H1 (cell line): ENCODE data around the gene RNF2. TPM values are rescaled to one million over a fixed set of nuclear protein-coding genes. Genes with fewer than 3 reads are reported as not detected.

Experiments
- CTCF ChIA-PET: fragments of 300-600 bp; sonication (Branson Sonifier 250); formaldehyde crosslinking; loops from one replicate; lab custom pipeline; 2021; ENCODE audit not compliant: partially characterized antibody; lab: Charles Lee
- POLR2A ChIA-PET: fragments of 300-600 bp; sonication (Branson Sonifier 250); formaldehyde crosslinking; loops from one replicate; lab custom pipeline; 2021; ENCODE audit warnings: inconsistent platforms; ENCODE audit not compliant: partially characterized antibody; lab: Charles Lee
- DNase-seq, 2 experiments: peaks; one replicate each; pipeline versions ENCODE4 v3.0.0 to v3.0.0-alpha.2; 2010 to 2022; ENCODE audit warnings: low spot score in 2 of 2, low read depth in 1 of 2, mixed read lengths in 1 of 2
- FAIRE-seq: peaks from 2 replicates; lab custom pipeline; 2011; peaks lifted over from hg19 to GRCh38; lab: Jason Lieb, UNC
- H2AFZ ChIP-seq: 2 replicates; pipeline ENCODE4 v1.8.1; 2012; ENCODE audit warnings: low read length, inconsistent platforms
- H2AK5ac ChIP-seq: 2 replicates; pipeline ENCODE4 v1.6.1; 2013; ENCODE audit warnings: low read depth, low read length
- H2BK120ac ChIP-seq: replicated peaks from 2 replicates; pipeline ENCODE3; 2013; ENCODE audit warnings: low read depth, low read length, inconsistent platforms
- H2BK12ac ChIP-seq: 2 replicates; pipeline ENCODE4 v1.6.1; 2013; ENCODE audit warnings: low read depth, low read length
- H2BK15ac ChIP-seq: 2 replicates; pipeline ENCODE4 v1.6.1; 2013; ENCODE audit warnings: low read length
- H2BK20ac ChIP-seq: 2 replicates; pipeline ENCODE4 v1.6.1; 2013; ENCODE audit warnings: low read length
- H2BK5ac ChIP-seq: 2 replicates; pipeline ENCODE4 v1.6.1; 2013; ENCODE audit warnings: low read depth, low read length
- H3K14ac ChIP-seq: 2 replicates; pipeline ENCODE4 v1.6.1; 2013; ENCODE audit warnings: inconsistent platforms; ENCODE audit not compliant: insufficient read length
- H3K18ac ChIP-seq: 2 replicates; pipeline ENCODE4 v1.6.1; 2013; ENCODE audit warnings: low read length; ENCODE audit errors: extremely low read depth
- H3K23ac ChIP-seq: 2 replicates; pipeline ENCODE4 v1.6.1; 2013; ENCODE audit warnings: inconsistent platforms; ENCODE audit not compliant: insufficient read length
- H3K23me2 ChIP-seq: 2 replicates; pipeline ENCODE4 v1.6.1; 2013; ENCODE audit warnings: low read depth, low read length
- H3K27ac ChIP-seq: 2 replicates; pipeline ENCODE4 v1.6.1; 2011; ENCODE audit warnings: low read depth, low read length, inconsistent platforms
- H3K27me3 ChIP-seq, 4 experiments: replicated peaks in 1 of 4; 1 replicate in 1 of 4; 2 replicates in 3 of 4; pipeline versions ENCODE4 v1.6.1 to v1.8.1; 2011 to 2013; ENCODE audit warnings: low read length in 3 of 4, mild to moderate bottlenecking in 3 of 4, inconsistent platforms in 2 of 4, mixed read lengths in 2 of 4, moderate library complexity in 1 of 4; ENCODE audit not compliant: control insufficient read depth in 3 of 4, insufficient read depth in 3 of 4; ENCODE audit errors: extremely low read depth in 1 of 4
- H3K36me3 ChIP-seq, 4 experiments: 2 replicates each; pipeline versions ENCODE4 v1.6.1 to v1.8.1; 2011 to 2013; ENCODE audit warnings: mild to moderate bottlenecking in 4 of 4, low read length in 3 of 4, moderate library complexity in 2 of 4, control low read depth in 1 of 4, inconsistent platforms in 1 of 4; ENCODE audit not compliant: insufficient read depth in 4 of 4, control insufficient read depth in 2 of 4
- H3K4ac ChIP-seq: replicated peaks from 2 replicates; pipeline ENCODE3; 2013; ENCODE audit warnings: low read length, low read depth, mixed read lengths, inconsistent platforms; ENCODE audit not compliant: insufficient read length
- H3K4me1 ChIP-seq, 4 experiments: replicated peaks in 1 of 4; 1 replicate in 1 of 4; 2 replicates in 3 of 4; pipeline versions ENCODE4 v1.6.1 to v1.8.1; 2011 to 2013; ENCODE audit warnings: low read length in 3 of 4, inconsistent platforms in 2 of 4, mixed read lengths in 1 of 4; ENCODE audit not compliant: insufficient read depth in 4 of 4, control insufficient read depth in 3 of 4
- H3K4me2 ChIP-seq, 2 experiments: 2 replicates each; pipeline versions ENCODE4 v1.6.1 to v1.8.1; 2011 to 2013; ENCODE audit warnings: low read depth in 2 of 2, low read length in 2 of 2, control low read depth in 1 of 2, inconsistent platforms in 1 of 2, mild to moderate bottlenecking in 1 of 2; ENCODE audit not compliant: insufficient read depth in 1 of 2
- H3K4me3 ChIP-seq, 4 experiments: fragments of 200-600, 300-600 bp in 1 of 4; sonication (generic), shearing (Covaris generic), sonication (Bioruptor Twin) in 1 of 4; 2 replicates each; pipeline versions ENCODE4 v1.5.1 to v1.8.1; 2011 to 2016; ENCODE audit warnings: low read length in 4 of 4, low read depth in 3 of 4, control low read depth in 2 of 4, inconsistent platforms in 2 of 4, mild to moderate bottlenecking in 2 of 4, mixed read lengths in 1 of 4, moderate library complexity in 1 of 4; ENCODE audit not compliant: insufficient read depth in 2 of 4; ENCODE audit errors: extremely low read depth in 1 of 4
- H3K56ac ChIP-seq: replicated peaks from 2 replicates; pipeline ENCODE3; 2013; ENCODE audit warnings: low read depth, mild to moderate bottlenecking, mixed read lengths, low read length, inconsistent platforms; ENCODE audit not compliant: insufficient read length
- H3K79me1 ChIP-seq: 2 replicates; pipeline ENCODE4 v1.6.1; 2013; ENCODE audit warnings: low read depth, low read length, control low read depth
- H3K79me2 ChIP-seq, 2 experiments: 2 replicates each; pipeline versions ENCODE4 v1.6.1 to v1.8.1; 2012 to 2013; ENCODE audit warnings: low read length in 2 of 2, mild to moderate bottlenecking in 2 of 2, inconsistent platforms in 1 of 2; ENCODE audit not compliant: insufficient read depth in 2 of 2, control insufficient read depth in 1 of 2
- H3K9ac ChIP-seq, 4 experiments: replicated peaks in 1 of 4; 1 replicate in 1 of 4; 2 replicates in 3 of 4; pipeline versions ENCODE4 v1.6.1 to v1.8.1; 2011 to 2013; ENCODE audit warnings: low read depth in 3 of 4, low read length in 3 of 4, control low read depth in 2 of 4, mild to moderate bottlenecking in 2 of 4, moderate library complexity in 2 of 4, inconsistent platforms in 1 of 4; ENCODE audit errors: extremely low read depth in 1 of 4
- H3K9me3 ChIP-seq, 2 experiments: 2 replicates each; pipeline versions ENCODE4 v1.6.1 to v1.8.1; 2012 to 2013; ENCODE audit warnings: mild to moderate bottlenecking in 2 of 2, moderate library complexity in 2 of 2, control low read depth in 1 of 2, inconsistent platforms in 1 of 2, low read depth in 1 of 2, low read length in 1 of 2, mixed read lengths in 1 of 2; ENCODE audit not compliant: insufficient read depth in 2 of 2
- H4K20me1 ChIP-seq, 2 experiments: replicated peaks in 1 of 2; 2 replicates each; pipeline versions ENCODE3 to v1.8.1; 2011 to 2013; ENCODE audit warnings: inconsistent platforms in 2 of 2, low read length in 2 of 2, mild to moderate bottlenecking in 1 of 2; ENCODE audit not compliant: insufficient read depth in 2 of 2, control insufficient read depth in 1 of 2
- H4K5ac ChIP-seq: 2 replicates; pipeline ENCODE4 v1.6.1; 2013; ENCODE audit warnings: low read length, low read depth, mixed read lengths, inconsistent platforms; ENCODE audit not compliant: insufficient read length
- H4K8ac ChIP-seq: 2 replicates; pipeline ENCODE4 v1.8.0; 2013; ENCODE audit warnings: mild to moderate bottlenecking, moderate library complexity, low read length, inconsistent platforms; ENCODE audit not compliant: insufficient read depth; ENCODE audit errors: extremely low read depth
- H4K91ac ChIP-seq: replicated peaks from 2 replicates; pipeline ENCODE3; 2013; ENCODE audit warnings: low read length, mixed read lengths, inconsistent platforms; ENCODE audit not compliant: insufficient read length
- EGR1 ChIP-seq: IDR thresholded peaks from 2 replicates; pipeline ENCODE4 v1.6.1; 2011; ENCODE audit warnings: low read depth, low read length, borderline replicate concordance
- FOSL1 ChIP-seq: IDR thresholded peaks from 2 replicates; pipeline ENCODE4 v1.6.1; 2011; ENCODE audit warnings: mild to moderate bottlenecking, low read depth, low read length, moderate library complexity; ENCODE audit not compliant: insufficient read depth
- NANOG ChIP-seq: IDR thresholded peaks from 2 replicates; pipeline ENCODE4 v1.6.1; 2011; ENCODE audit warnings: low read length, low read depth, mild to moderate bottlenecking, inconsistent platforms; ENCODE audit not compliant: insufficient read depth, poor library complexity, severe bottlenecking
- SAP30 ChIP-seq: fragments of 300-600 bp; sonication (generic); IDR thresholded peaks from 2 replicates; pipeline ENCODE4 v1.7.1; 2012; ENCODE audit warnings: low read length, moderate library complexity, mild to moderate bottlenecking, inconsistent platforms; ENCODE audit not compliant: insufficient read depth, insufficient replicate concordance
- SRF ChIP-seq: IDR thresholded peaks from 2 replicates; pipeline ENCODE4 v1.6.1; 2011; ENCODE audit warnings: mild to moderate bottlenecking, low read depth, low read length, moderate library complexity
- YY1 ChIP-seq: IDR thresholded peaks from 2 replicates; pipeline ENCODE4 v1.6.1; 2011; ENCODE audit warnings: low read depth, mild to moderate bottlenecking, low read length
- polyA plus RNA-seq, 7 experiments: library from polyadenylated mRNA; depleted of rRNA in 3 of 7; stranded (reverse) in 5 of 7; unstranded in 2 of 7; fragments of >200 nt in 5 of 7; fragments of 200-250 nt in 2 of 7; gene quantifications; 1 replicate in 5 of 7; 2 replicates in 1 of 7; 4 replicates in 1 of 7; pipeline versions ENCODE4 v1.2.1 to v1.2.3, GENCODE V29; 2011 to 2013; ENCODE audit warnings: missing spikeins in 2 of 7, mixed read lengths in 2 of 7
- total RNA-seq: library from RNA; stranded (reverse); fragmentation: NEBNext Ultra II Directional; extraction: Animal tissue kit (Norgen Biotek cat#: 25700); gene quantifications from 2 replicates; pipeline ENCODE4 v1.2.1, GENCODE V29; 2021

RNF2 gene
- total and polyA plus RNA-seq, 2 of the 8 experiments (the other 6 are each of a cell fraction or from before 2014, with no cell fraction given), result 28.9 to 58.9 TPM

GRCh38 chr1:185110145-185110544, 64.8 kb downstream of the RNF2 start:
- no peak for DNase-seq
- Histone ChIP-seq H2BK5ac (no peak overlapping the region), H2BK120ac (no peak overlapping the region), H3K4ac (no peak overlapping the region), H3K9me3 (no peaks in the 10 kb centered on the region), H3K27me3 (no peaks in the 10 kb centered on the region), H2BK15ac (no peak overlapping the region), H3K79me2 (no peaks in the 10 kb centered on the region), H4K20me1 (no peaks in the 10 kb centered on the region), H4K5ac (no peak overlapping the region), H3K36me3 (no peaks in the 10 kb centered on the region), H3K4me2 (no peak overlapping the region), H3K23me2 (no peaks in the 10 kb centered on the region), H3K4me3 (no peak overlapping the region), H3K79me1 (no peaks in the 10 kb centered on the region), H3K18ac (no peak overlapping the region), H4K8ac (no peak overlapping the region)
- CTCF ChIA-PET, result interaction anchor here (1.7 kb wide), 1 partner anchor 60 kb away, joined by 7 read pairs; no protein-coding TSS in a partner anchor
- POLR2A ChIA-PET, result interaction anchor here (1.0 to 1.5 kb wide), 3 partner anchors 8 to 62 kb away, joined by 4 to 6 read pairs (median 4); no protein-coding TSS in a partner anchor
- FAIRE-seq, result no peak
- TF ChIP-seq EGR1 (no peak), SAP30 (no peak), SRF (no peak), YY1 (no peak), NANOG (no peak), FOSL1 (no peak)
- TF ChIP-seq, all 59 proteins: peak for 0
- Histone ChIP-seq H2AK5ac (no peak overlapping the region), H2BK20ac (no peak overlapping the region), H3K56ac (no peak overlapping the region), H3K23ac (no peak overlapping the region), H2AFZ (no peak overlapping the region), H3K4me1 (no peaks in the 10 kb centered on the region), H4K91ac (no peak overlapping the region), H3K27ac (no peak overlapping the region), H3K9ac (no peak overlapping the region), H2BK12ac (no peak overlapping the region), H3K14ac (no peak overlapping the region)
